GM12878 (cell line): ENCODE data around the gene RARS2.

Experiments
- CBX5 ChIP-seq: sonication (generic); IDR thresholded peaks from 2 replicates; pipeline ENCODE4 v1.6.1; 2016; ENCODE audit warnings: low read depth, moderate library complexity, mild to moderate bottlenecking, inconsistent platforms
- HCFC1 ChIP-seq: fragments of 150-350 bp; IDR thresholded peaks from 2 replicates; pipeline ENCODE4 v1.6.1; 2014; ENCODE audit warnings: low read length
- JUNB ChIP-seq: IDR thresholded peaks from 2 replicates; pipeline ENCODE4 v1.6.1; 2016; ENCODE audit warnings: antibody characterized with exemption, mild to moderate bottlenecking
- NRF1 ChIP-seq: conservative IDR thresholded peaks from 2 replicates; pipeline ENCODE4 v1.6.1; 2011; ENCODE audit warnings: mild to moderate bottlenecking, low read depth, low read length, improper control_type of control experiment
- POLR2AphosphoS5 ChIP-seq: IDR thresholded peaks from 2 replicates; pipeline ENCODE4 v1.6.1; 2011; ENCODE audit warnings: mild to moderate bottlenecking, low read length, inconsistent platforms
- RAD21 ChIP-seq: IDR thresholded peaks from 2 replicates; pipeline ENCODE4 v1.6.1; 2011; ENCODE audit warnings: mild to moderate bottlenecking, low read depth, low read length, moderate library complexity; ENCODE audit not compliant: insufficient read depth
- SUZ12 ChIP-seq: fragments of 200-600 bp; sonication (generic); IDR thresholded peaks from one replicate; pipeline ENCODE4 v1.6.1; 2018; ENCODE audit warnings: antibody characterized with exemption, mild to moderate bottlenecking; ENCODE audit not compliant: unreplicated experiment
- TCF12 ChIP-seq: IDR thresholded peaks from 2 replicates; pipeline ENCODE4 v1.6.1; 2011; ENCODE audit warnings: low read depth, mild to moderate bottlenecking, low read length
- ZNF274 ChIP-seq: IDR thresholded peaks from one replicate; pipeline ENCODE4 v1.8.0; 2011; ENCODE audit not compliant: insufficient read length, insufficient read depth
- TF ChIP-seq, protein P1 (sequence below), 3 experiments: IDR thresholded peaks in 2 of 3; conservative IDR thresholded peaks in 1 of 3; 2 replicates each; pipeline ENCODE4 v1.5.1; 2011; ENCODE audit warnings: low read depth in 3 of 3, low read length in 3 of 3, mild to moderate bottlenecking in 3 of 3, control low read depth in 2 of 3, moderate library complexity in 2 of 3, inconsistent platforms in 1 of 3, mixed read lengths in 1 of 3; ENCODE audit not compliant: control insufficient read depth in 2 of 3, insufficient read depth in 1 of 3; ENCODE audit errors: extremely low read depth in 1 of 3
- TF ChIP-seq, protein P2 (sequence below): fragments of 450-650 bp; IDR thresholded peaks from 2 replicates; pipeline ENCODE4 v1.6.1; 2017; ENCODE audit warnings: mild to moderate bottlenecking
- TF ChIP-seq, protein P3 (sequence below): IDR thresholded peaks from 2 replicates; pipeline ENCODE4 v1.6.1; 2011; ENCODE audit warnings: low read depth, low read length, improper control_type of control experiment, borderline replicate concordance
- TF ChIP-seq, protein P4 (sequence below): IDR thresholded peaks from 2 replicates; pipeline ENCODE4 v1.6.1; 2012; ENCODE audit warnings: improper control_type of control experiment, low read depth, low read length; ENCODE audit not compliant: insufficient replicate concordance

DNA sequence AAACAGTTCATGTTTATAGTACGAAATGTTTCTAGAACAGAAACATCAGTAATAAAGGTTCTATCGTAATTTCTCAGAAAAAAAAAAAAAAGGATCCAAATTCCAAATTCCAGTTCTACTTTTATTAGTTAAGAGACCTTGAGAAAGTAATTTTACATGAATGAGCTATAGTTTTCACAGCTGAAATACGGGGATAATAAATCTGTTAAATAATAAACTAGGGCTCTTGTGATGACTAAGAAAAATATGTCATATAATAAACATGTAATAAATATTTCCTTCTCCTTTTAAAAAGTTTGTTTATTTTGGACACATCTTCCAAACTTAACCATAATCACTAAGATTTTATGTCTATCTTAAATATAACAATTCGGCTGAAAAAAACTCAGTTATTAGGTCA, 17.8 kb downstream of the RARS2 start:
- TF ChIP-seq TCF12 (no peak), CBX5 (no peak), NRF1 (no peak), JUNB (no peak), SUZ12 (no peak), POLR2AphosphoS5 (no peak), RAD21 (no peak), ZNF274 (no peak), HCFC1 (no peak)
- TF ChIP-seq, protein P1, sequence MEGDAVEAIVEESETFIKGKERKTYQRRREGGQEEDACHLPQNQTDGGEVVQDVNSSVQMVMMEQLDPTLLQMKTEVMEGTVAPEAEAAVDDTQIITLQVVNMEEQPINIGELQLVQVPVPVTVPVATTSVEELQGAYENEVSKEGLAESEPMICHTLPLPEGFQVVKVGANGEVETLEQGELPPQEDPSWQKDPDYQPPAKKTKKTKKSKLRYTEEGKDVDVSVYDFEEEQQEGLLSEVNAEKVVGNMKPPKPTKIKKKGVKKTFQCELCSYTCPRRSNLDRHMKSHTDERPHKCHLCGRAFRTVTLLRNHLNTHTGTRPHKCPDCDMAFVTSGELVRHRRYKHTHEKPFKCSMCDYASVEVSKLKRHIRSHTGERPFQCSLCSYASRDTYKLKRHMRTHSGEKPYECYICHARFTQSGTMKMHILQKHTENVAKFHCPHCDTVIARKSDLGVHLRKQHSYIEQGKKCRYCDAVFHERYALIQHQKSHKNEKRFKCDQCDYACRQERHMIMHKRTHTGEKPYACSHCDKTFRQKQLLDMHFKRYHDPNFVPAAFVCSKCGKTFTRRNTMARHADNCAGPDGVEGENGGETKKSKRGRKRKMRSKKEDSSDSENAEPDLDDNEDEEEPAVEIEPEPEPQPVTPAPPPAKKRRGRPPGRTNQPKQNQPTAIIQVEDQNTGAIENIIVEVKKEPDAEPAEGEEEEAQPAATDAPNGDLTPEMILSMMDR (IDR thresholded peaks at IDR 0.05 in 2 of 3, conservative IDR thresholded peaks at IDR 0.05 in 1 of 3; ENCODE audit: control insufficient read depth in 2 of 3, extremely low read depth in 1 of 3, insufficient read depth in 1 of 3, low read depth in 3 of 3, low read length in 3 of 3): no peak
- TF ChIP-seq, protein P2, sequence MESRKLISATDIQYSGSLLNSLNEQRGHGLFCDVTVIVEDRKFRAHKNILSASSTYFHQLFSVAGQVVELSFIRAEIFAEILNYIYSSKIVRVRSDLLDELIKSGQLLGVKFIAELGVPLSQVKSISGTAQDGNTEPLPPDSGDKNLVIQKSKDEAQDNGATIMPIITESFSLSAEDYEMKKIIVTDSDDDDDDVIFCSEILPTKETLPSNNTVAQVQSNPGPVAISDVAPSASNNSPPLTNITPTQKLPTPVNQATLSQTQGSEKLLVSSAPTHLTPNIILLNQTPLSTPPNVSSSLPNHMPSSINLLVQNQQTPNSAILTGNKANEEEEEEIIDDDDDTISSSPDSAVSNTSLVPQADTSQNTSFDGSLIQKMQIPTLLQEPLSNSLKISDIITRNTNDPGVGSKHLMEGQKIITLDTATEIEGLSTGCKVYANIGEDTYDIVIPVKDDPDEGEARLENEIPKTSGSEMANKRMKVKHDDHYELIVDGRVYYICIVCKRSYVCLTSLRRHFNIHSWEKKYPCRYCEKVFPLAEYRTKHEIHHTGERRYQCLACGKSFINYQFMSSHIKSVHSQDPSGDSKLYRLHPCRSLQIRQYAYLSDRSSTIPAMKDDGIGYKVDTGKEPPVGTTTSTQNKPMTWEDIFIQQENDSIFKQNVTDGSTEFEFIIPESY: no peak
- TF ChIP-seq, protein P3, sequence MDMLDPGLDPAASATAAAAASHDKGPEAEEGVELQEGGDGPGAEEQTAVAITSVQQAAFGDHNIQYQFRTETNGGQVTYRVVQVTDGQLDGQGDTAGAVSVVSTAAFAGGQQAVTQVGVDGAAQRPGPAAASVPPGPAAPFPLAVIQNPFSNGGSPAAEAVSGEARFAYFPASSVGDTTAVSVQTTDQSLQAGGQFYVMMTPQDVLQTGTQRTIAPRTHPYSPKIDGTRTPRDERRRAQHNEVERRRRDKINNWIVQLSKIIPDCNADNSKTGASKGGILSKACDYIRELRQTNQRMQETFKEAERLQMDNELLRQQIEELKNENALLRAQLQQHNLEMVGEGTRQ: no peak
- TF ChIP-seq, protein P4, sequence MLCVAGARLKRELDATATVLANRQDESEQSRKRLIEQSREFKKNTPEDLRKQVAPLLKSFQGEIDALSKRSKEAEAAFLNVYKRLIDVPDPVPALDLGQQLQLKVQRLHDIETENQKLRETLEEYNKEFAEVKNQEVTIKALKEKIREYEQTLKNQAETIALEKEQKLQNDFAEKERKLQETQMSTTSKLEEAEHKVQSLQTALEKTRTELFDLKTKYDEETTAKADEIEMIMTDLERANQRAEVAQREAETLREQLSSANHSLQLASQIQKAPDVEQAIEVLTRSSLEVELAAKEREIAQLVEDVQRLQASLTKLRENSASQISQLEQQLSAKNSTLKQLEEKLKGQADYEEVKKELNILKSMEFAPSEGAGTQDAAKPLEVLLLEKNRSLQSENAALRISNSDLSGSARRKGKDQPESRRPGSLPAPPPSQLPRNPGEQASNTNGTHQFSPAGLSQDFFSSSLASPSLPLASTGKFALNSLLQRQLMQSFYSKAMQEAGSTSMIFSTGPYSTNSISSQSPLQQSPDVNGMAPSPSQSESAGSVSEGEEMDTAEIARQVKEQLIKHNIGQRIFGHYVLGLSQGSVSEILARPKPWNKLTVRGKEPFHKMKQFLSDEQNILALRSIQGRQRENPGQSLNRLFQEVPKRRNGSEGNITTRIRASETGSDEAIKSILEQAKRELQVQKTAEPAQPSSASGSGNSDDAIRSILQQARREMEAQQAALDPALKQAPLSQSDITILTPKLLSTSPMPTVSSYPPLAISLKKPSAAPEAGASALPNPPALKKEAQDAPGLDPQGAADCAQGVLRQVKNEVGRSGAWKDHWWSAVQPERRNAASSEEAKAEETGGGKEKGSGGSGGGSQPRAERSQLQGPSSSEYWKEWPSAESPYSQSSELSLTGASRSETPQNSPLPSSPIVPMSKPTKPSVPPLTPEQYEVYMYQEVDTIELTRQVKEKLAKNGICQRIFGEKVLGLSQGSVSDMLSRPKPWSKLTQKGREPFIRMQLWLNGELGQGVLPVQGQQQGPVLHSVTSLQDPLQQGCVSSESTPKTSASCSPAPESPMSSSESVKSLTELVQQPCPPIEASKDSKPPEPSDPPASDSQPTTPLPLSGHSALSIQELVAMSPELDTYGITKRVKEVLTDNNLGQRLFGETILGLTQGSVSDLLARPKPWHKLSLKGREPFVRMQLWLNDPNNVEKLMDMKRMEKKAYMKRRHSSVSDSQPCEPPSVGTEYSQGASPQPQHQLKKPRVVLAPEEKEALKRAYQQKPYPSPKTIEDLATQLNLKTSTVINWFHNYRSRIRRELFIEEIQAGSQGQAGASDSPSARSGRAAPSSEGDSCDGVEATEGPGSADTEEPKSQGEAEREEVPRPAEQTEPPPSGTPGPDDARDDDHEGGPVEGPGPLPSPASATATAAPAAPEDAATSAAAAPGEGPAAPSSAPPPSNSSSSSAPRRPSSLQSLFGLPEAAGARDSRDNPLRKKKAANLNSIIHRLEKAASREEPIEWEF: no peak
